ENCODE results near the gene TSTD2.

DNA sequence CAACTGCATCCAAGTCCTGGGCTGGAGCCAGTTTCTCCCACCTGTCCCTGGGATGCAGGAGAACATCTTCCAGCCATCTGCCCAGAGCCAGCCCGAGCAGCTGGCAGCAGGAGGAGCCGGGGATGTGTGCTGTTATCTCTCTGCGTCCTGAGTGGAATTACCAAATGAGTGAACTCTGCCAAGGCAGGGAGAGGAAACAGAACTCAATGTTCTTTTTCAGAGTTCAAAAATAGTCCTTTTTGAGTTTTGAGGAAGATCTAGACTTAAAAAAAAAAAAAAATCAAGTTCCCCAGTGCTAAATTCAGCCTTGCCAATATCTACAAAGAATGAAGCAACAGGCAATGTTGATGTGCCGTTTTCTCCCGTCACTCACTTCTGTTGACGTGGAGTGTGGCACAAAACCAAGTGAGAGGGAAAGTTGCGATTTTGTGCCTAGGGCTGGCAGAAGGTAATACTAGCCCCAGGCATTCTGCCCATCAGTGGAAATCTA, 75.5 kb downstream of the TSTD2 start:
- TF ChIP-seq POLR2A (IDR thresholded peaks at IDR 0.05) = no peak
- TF ChIP-seq, protein P1, sequence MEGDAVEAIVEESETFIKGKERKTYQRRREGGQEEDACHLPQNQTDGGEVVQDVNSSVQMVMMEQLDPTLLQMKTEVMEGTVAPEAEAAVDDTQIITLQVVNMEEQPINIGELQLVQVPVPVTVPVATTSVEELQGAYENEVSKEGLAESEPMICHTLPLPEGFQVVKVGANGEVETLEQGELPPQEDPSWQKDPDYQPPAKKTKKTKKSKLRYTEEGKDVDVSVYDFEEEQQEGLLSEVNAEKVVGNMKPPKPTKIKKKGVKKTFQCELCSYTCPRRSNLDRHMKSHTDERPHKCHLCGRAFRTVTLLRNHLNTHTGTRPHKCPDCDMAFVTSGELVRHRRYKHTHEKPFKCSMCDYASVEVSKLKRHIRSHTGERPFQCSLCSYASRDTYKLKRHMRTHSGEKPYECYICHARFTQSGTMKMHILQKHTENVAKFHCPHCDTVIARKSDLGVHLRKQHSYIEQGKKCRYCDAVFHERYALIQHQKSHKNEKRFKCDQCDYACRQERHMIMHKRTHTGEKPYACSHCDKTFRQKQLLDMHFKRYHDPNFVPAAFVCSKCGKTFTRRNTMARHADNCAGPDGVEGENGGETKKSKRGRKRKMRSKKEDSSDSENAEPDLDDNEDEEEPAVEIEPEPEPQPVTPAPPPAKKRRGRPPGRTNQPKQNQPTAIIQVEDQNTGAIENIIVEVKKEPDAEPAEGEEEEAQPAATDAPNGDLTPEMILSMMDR (IDR thresholded peaks at IDR 0.05) = no peak
